Renal cortex interstitium (tissue), 11 donors: Measurements from ENCODE around the gene PGBD5. TPM values are rescaled to one million over a fixed set of nuclear protein-coding genes. Genes with fewer than 3 reads are reported as not detected.

Experiments
- DNase-seq, 11 donors: peaks; one replicate each; pipeline ENCODE4 v3.0.0-alpha.2; 2013; ENCODE audit warnings: low read depth in 9 of 11, low spot score in 4 of 11; ENCODE audit errors: extremely low read depth in 1 of 11
- polyA plus RNA-seq, 3 donors: library from polyadenylated mRNA; unstranded; fragments of 120-200 nt; gene quantifications; one replicate each; pipeline ENCODE4 v1.2.1, GENCODE V29; 2013; ENCODE audit not compliant: insufficient read length in 3 of 3

PGBD5 gene
- polyA plus RNA-seq, 3 donors = 7.0 to 8.1 (median 7.8) TPM

GRCh38 chr1:230300322-230301301 lies 125.5 kb downstream of the PGBD5 start:
- DNase-seq = no peak

DNA sequence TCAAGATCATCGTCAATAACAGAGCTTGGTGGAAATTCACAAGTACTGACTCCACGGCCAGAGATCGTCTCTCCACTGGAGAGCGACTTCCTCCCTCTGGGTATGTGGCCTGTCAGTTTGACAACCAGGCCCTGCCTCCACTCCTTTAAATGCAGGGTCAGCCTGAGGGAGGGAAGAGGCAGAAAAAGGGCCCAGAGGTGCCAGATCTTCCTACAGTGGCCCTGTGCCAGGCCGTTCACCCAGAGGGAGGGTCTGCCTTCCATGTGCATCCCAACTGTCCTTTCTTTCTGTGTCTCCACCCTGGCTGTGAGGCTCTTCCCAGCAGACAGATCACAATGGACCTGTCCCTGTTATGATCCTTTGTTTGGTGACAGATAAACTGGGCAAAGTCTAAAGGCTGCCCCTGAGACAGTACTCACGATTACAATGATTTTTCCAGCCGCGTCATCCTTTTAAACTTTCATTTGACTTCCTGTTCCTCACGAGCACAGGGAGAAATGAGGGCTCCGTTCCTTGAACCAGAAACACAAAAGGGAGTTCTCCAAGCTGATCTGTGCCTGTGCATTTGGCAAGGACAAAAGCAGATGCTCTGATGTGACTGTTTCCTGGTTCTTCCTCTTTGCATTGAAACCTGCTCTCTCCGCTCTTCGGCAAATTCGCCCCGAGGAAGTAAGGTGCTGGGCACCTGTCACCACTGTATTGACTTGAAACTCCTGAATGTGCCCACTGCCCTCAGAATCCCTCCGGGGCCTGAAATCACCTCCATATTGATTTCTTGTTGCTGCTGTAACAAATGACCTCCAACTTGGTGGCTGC lies 126.7 kb downstream of the PGBD5 start:
- DNase-seq = no peak

GRCh38 chr1:230295367-230295766 lies 130.8 kb downstream of the PGBD5 start:
- DNase-seq = no peak

GRCh38 chr1:230293390-230293700 lies 132.8 kb downstream of the PGBD5 start:
- no peak for DNase-seq

DNA sequence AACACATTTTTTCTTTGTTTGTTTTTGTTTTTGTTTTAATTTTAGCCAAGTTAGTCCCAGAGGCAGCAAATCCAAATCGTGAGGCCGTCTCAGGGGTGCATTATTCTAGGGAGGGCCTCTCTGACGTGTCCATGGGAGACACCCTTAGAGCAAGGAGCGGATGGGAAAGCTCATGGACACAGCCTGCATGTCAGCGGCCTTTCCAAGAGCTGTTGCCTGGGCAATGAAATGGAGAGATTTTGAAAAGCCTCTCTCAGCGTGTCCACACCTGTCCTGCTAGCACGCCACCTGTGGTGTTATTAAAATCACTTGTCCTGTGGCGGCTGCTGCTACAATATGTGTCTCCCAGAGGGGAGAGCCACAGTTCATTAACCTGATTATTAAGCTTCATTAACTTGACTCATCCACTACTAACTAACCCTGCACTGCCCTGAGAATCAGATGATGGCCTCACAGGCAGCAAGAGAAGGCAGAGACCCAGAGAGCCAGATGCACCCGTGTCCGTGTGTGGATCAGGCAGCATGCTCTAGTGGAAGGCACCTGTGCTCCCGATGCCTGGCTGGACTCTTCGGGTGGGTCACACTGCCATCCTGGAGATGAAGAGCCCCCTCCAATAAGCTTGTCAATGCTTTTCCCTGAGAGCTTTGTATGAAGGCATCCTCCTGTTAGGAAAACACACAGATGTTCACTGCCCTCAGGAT lies 133.3 kb downstream of the PGBD5 start:
- no peak for DNase-seq

DNA sequence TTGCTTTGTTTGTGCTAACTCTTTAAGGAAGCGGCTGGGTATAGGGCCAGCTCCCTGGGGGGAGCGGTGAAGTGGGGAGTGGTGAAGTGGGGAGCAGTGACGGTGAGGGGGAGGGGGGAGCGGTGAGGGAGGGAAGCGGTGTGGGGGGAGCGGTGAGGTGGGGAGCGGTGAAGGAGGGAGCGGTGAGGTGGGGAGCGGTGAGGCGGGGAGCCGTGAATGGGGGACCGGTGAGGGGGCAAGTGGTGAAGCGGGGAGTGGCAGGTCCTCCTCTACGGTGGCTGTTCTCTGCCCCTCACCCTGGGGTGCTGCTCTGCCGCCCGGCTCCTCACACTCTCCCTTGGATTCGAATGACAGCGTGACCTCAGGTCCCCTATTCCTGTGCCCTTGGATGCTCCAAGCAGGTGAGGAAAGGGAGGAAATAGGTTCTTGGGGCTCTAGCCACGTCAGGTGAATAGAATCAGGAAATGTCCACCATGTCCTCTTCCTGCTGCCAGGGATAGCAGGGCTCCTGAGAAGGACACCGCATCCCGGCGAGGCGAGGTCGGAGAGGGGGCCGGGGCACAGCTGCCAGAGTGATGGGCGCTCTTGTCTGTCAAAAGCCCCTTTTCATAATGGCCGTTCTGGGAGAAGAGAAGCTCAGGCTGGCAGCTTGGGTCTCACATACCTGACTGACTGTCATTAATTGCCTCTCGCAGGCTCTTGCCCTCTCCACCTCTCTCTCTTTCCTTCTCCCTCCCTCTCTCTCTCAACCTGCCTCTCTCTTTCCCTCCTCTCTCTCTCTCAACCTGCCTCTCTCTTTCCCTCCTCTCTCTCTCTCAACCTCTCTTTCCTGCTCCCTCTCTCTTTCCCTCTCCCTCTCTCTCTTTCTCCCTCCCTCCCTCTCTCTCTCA lies 134.2 kb downstream of the PGBD5 start:
- no peak for DNase-seq

DNA sequence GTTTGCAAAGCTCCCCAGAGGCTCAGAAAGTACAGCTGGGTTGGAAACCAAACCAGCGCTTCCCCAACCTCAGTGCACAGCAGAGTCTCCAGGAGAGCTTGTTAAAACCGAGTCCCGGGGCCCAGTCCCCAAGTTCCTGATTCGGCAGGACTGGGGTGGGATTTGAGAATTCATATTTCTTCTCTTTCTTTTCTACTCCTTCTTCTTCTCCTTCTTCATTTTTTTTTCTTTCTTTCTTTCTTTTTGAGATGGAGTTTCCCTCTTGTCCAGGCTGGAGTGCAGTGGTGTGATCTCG lies 136.8 kb downstream of the PGBD5 start:
- DNase-seq = no peak

- DNase-seq = no peak
Observed at GRCh38 chr1:230288641-230289349, 137.3 kb downstream of the PGBD5 start.

- DNase-seq = no peak
Observed at GRCh38 chr1:230287674-230288315, 138.3 kb downstream of the PGBD5 start.

- DNase-seq = no peak
Observed at GRCh38 chr1:230286890-230287269, 139.3 kb downstream of the PGBD5 start.

DNA sequence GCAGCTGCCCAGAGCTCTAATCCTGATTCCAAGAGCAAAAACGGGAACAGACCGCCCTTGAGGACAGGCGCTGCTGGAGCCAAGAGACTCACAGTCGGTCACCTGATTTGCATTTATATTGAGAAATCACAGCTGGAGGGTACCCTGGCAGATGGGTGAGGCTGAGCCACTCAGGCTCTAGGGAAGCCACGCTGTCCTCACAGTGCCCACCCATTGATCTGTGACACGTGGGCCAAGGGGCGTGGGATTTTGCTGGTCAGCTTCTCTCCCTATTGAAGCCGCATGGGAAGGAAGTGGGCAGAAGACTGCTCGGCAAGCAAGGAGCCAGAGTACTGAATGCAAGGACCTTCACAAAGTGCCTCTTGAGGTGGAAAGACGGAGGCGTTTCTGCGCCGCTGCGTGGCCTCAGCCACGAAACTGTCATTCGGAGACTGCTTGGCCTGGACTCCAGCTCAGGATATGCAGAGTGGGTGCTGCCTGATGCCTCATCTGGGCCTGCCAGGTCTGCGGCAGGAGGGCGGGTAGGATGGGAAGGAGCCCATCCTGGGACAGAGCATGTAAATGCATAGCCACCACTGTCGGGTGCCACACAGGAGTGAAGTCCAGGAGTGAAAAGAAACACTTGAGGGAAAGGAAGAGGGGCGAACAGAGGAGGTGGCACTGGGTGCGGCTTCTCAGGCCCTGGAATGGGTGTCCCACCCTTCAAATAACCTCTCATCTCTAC lies 139.8 kb downstream of the PGBD5 start:
- DNase-seq = no peak

DNA sequence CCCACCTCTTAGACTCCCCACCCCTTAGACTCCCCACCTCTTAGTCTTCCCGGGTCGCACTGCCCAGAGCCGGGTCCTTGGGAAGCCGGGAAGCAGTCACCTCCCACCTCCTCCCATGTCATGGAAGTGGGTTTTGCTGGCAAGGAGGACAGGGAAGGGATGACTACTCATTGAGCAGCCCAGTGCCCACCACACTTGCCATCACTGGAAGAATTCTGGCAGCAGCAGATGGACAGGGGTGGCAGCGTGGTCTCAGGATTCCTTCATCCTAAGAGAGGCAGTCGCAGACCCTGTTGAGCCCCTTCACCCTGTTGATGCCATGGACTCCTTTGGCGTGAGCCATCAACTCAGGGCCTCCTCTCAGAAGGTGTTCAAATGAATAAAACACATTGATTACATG lies 140.8 kb downstream of the PGBD5 start:
- DNase-seq = no peak

DNA sequence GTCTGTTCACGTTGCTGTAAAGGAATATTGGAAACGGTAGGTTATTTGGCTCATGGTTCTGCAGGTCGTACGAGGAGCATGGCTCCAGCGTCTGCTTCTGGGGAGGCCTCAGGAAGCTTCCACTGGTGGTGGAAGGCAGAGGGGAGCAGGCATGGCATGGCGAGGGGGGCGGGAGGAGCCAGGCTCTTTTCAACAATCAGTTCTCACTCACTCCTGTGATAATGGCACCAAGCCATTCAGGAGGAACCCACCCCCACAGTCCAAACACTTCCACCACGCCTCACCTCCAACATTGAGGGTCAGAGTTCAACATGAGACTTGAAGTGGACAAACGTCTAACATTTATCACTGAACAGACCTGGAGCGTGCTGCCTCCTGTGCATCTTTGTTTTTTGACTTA lies 141.2 kb downstream of the PGBD5 start:
- DNase-seq = no peak

- no peak for DNase-seq
Observed at GRCh38 chr1:230283678-230284077, 142.5 kb downstream of the PGBD5 start.

GRCh38 chr1:230282157-230282556 lies 144.0 kb downstream of the PGBD5 start:
- DNase-seq = no peak

DNA sequence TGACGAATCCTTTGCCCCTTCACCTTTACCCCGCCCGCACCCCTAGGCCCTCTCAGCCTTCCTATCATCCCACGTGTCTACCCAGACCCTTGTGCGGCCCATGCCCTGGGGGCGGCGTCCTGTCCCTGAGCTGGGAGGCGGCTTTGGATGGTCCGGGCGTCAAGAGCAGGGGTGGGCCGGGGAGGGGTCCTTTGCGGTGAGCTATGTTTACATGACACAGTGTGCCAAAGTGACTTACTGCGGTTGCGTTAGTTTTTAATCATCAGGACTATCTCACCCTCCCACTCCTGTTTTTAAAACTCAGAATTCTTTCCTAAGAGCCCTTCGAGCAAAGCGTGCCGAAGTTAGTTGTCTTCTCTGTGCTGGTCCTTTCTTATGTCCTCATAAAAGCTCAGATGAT lies 144.6 kb downstream of the PGBD5 start:
- DNase-seq = no peak

DNA sequence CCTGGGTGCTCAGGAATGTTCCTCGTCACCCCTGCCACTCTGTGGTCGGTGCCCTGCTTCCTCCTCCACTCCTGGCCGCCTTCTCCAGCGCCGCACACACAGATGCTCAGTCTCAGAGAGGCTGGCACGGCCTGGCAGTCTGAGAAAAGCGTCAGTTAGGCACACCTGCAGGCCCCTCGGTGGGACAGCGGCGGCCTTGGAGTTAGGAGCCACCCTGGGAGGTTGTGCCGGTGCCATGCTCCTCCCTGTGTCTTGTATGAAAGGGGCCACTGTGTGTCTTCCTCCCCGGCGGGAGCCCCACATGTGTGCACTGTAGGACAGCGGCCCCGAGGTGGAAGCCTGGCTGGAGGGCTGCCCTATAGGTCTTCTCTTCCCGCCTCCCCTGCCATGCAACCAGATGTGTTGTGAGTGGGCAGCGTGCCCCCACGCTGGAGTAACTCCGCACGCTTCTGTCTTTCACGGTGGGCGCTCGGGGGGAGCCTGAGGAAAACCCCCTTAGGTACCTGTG lies 145.2 kb downstream of the PGBD5 start:
- no peak for DNase-seq
